Smooth muscle cell (in vitro differentiated cells): Measurements from ENCODE around the gene RAB1A. TPM values are rescaled to one million over a fixed set of nuclear protein-coding genes. Genes with fewer than 3 reads are reported as not detected.
A peak's percentile ranks its signal among the peaks of the same experiment; 100 is the strongest.
"Not testable (repeated sequence)": the region's sequence is repeated elsewhere in the genome, so short reads cannot be mapped to it uniquely, and the experiment has no call there.

Experiments used
- DNase-seq: peaks from one replicate; lab custom pipeline; 2025; ENCODE audit not compliant: unreplicated experiment; lab: John Stamatoyannopoulos, UW
- H2AFZ ChIP-seq: fragments of 200-600 bp; sonication (generic); 2 replicates; pipeline ENCODE4 v1.6.0; 2016; ENCODE audit warnings: antibody characterized with exemption, low read depth, mild to moderate bottlenecking
- H3F3A ChIP-seq: fragments of 200-600 bp; sonication (generic); 2 replicates; pipeline ENCODE4 v1.6.0; 2017; ENCODE audit warnings: antibody characterized with exemption, low read depth
- H3K27ac ChIP-seq: fragments of 200-600 bp; sonication (generic); 2 replicates; pipeline ENCODE4 v1.5.1; 2016; ENCODE audit warnings: low read depth, mild to moderate bottlenecking
- H3K27me3 ChIP-seq: fragments of 200-600 bp; sonication (generic); 2 replicates; pipeline ENCODE4 v1.6.1; 2016; ENCODE audit warnings: low read depth, mild to moderate bottlenecking
- H3K36me3 ChIP-seq: fragments of 200-600 bp; sonication (generic); 2 replicates; pipeline ENCODE4 v1.5.1; 2016; ENCODE audit warnings: low read depth
- H3K4me1 ChIP-seq: fragments of 200-600 bp; sonication (generic); 2 replicates; pipeline ENCODE4 v1.5.1; 2016; ENCODE audit warnings: low read depth
- H3K4me2 ChIP-seq: fragments of 200-600 bp; sonication (generic); 2 replicates; pipeline ENCODE4 v1.6.0; 2016; ENCODE audit warnings: mild to moderate bottlenecking
- H3K4me3 ChIP-seq: fragments of 200-600 bp; sonication (generic); 2 replicates; pipeline ENCODE4 v1.5.1; 2016; ENCODE audit warnings: mild to moderate bottlenecking
- H3K79me2 ChIP-seq: fragments of 200-600 bp; sonication (generic); 2 replicates; pipeline ENCODE4 v1.6.0; 2016; ENCODE audit warnings: low read depth, mild to moderate bottlenecking
- H3K9ac ChIP-seq: fragments of 200-600 bp; sonication (generic); 2 replicates; pipeline ENCODE4 v1.6.0; 2016; ENCODE audit warnings: low read depth
- H3K9me3 ChIP-seq: fragments of 200-600 bp; sonication (generic); replicated peaks from 2 replicates; pipeline ENCODE4 v1.5.1; 2016; ENCODE audit warnings: low read depth
- H4K20me1 ChIP-seq: fragments of 200-600 bp; sonication (generic); 2 replicates; pipeline ENCODE4 v1.6.0; 2016; ENCODE audit warnings: low read depth
- WGBS: methylation state at CpG from one replicate; pipeline ENCODE4 v1.1.7; 2016; ENCODE audit warnings: low lambda C conversion rate; 5-methylcytosine and 5-hydroxymethylcytosine counted together
- polyA plus RNA-seq: library from polyadenylated mRNA; unstranded; fragments of >200 nt; fragmentation: Nextera tagmentation; extraction: Ambion mirVana; gene quantifications from 2 replicates; pipeline ENCODE4 v1.2.1, GENCODE V29; 2016
- total RNA-seq: library from RNA; depleted of rRNA; stranded (reverse); fragments of >200 nt; gene quantifications from 2 replicates; pipeline ENCODE4 v1.2.3, GENCODE V29; 2014
- TF ChIP-seq, protein P1 (sequence below): fragments of 200-600 bp; sonication (generic); IDR thresholded peaks from 2 replicates; pipeline ENCODE4 v1.5.1; 2017; ENCODE audit warnings: borderline replicate concordance, mild to moderate bottlenecking, antibody characterized with exemption; ENCODE audit not compliant: insufficient read depth, poor library complexity, severe bottlenecking

RAB1A gene
- total RNA-seq, result 250 and 255 TPM in 2 replicates
- 359 and 361 TPM in 2 replicates for polyA plus RNA-seq

DNA sequence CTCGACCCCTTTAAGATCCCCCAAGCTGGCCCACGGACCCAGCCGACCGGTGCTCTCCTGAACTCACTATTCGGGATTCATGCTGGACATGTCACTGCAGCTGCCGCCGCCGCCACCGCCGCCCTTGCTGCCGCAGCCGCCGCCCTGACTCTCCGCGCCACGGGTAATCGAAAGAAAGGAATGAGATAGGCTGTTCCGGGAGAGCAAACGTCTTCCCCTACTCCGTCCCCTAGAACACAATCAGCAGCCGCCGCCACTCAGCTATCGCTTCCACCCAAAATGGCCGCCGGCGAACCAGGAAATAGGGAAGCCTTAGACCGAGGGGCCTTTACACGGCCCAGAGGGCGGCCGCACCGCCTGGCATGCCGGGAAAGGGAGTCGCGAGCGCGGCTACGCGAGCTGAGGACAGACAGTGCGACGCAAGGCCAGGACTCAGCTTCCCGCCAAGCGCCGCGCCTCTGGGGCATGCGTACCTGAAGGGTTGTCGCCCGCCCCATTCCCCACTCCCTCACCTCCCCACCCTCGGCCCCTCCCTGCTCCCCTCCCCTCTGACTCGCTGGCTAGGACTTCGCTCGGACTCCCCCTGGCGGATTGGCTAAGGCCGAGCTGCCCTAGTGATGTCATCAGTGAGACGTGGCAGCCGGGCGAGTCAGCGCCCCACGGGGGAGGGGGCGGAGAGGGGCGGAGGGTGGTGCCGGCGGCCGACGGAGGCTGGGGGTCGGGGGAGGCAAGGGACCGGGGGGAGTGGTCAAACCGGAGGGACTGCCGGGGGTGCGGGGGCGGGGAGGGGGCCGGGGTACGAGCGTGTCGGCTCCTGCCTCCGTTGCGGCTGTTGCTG lies at the start of gene RAB1A:
TSS of gene RAB1A (minus strand) at position 281 of the 838 bp plus-strand sequence. CDS start at position 90, 191 bp downstream.
- Histone ChIP-seq H3K27me3 (no peaks in the 10 kb centered on the region), H3K27ac (peak within 1 kb of the TSS; percentile 99), H3K36me3 (no peaks in the 10 kb centered on the region), H3K4me2 (peak within 1 kb of the TSS; percentile 98), H2AFZ (peak within 1 kb of the TSS; percentile 74), H4K20me1 (peaks cover 47% of the 10 kb centered on the region), H3K4me1 (peaks cover 29% of the 10 kb centered on the region), H3K4me3 (peak within 1 kb of the TSS; percentile 99), H3K9ac (peak within 1 kb of the TSS; percentile 100), H3K9me3 (no peaks in the 10 kb centered on the region), H3K79me2 (peaks cover 49% of the 10 kb centered on the region), H3F3A (peaks cover 3% of the 10 kb centered on the region)
- TF ChIP-seq, protein P1, sequence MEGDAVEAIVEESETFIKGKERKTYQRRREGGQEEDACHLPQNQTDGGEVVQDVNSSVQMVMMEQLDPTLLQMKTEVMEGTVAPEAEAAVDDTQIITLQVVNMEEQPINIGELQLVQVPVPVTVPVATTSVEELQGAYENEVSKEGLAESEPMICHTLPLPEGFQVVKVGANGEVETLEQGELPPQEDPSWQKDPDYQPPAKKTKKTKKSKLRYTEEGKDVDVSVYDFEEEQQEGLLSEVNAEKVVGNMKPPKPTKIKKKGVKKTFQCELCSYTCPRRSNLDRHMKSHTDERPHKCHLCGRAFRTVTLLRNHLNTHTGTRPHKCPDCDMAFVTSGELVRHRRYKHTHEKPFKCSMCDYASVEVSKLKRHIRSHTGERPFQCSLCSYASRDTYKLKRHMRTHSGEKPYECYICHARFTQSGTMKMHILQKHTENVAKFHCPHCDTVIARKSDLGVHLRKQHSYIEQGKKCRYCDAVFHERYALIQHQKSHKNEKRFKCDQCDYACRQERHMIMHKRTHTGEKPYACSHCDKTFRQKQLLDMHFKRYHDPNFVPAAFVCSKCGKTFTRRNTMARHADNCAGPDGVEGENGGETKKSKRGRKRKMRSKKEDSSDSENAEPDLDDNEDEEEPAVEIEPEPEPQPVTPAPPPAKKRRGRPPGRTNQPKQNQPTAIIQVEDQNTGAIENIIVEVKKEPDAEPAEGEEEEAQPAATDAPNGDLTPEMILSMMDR, result peak; percentile 28
- peak; percentile 95 for DNase-seq
- under 1% methylated on average over 46 of the region's 76 CpGs for WGBS

DNA sequence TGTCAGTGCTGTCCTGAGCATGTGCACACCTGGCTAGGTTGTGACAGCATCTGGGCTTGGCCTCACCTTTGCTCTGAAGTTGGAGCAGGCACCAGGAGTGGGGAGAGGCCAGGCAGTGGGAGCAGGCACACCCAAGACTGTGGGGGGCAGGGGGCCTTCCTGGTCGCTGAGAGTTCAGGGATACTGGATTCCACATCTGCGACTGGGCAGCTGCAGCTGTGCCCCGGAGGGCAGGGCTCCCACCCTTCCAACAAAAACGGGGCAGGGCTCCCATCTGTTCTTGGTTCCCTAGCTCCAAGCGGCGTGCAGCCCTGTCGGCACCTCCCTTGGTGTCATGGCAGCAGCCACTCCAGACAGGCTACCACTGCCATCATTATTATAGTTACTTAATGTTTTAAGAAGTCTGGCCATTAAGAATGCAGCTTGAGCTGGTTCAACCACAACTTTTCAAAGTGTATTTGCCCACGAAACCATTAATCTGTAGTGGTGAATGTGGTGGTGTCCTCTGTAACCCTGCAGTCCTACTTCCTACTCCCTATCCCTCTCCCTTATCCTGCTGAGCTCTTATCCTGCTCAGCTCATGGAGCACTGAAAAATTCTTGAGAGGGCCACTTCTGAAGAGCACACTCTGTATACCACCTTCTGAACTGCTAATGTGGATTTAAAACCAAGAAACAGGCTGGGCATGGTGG lies 48.0 kb upstream of the RAB1A start:
- no peak overlapping the region for H3K9ac ChIP-seq
- no peaks in the 10 kb centered on the region for H3F3A ChIP-seq
- H3K36me3 ChIP-seq, result no peaks in the 10 kb centered on the region
- no peak for DNase-seq
- H3K79me2 ChIP-seq, result no peaks in the 10 kb centered on the region
- WGBS, result 73% methylated on average over 8 of the region's 8 CpGs
- no peaks in the 10 kb centered on the region for H4K20me1 ChIP-seq
- H3K27ac ChIP-seq, result no peak overlapping the region
- no peaks in the 10 kb centered on the region for H3K4me1 ChIP-seq
- no peaks in the 10 kb centered on the region for H3K27me3 ChIP-seq
- TF ChIP-seq, protein P1, result no peak
- no peak overlapping the region for H3K4me2 ChIP-seq
- no peak overlapping the region for H3K4me3 ChIP-seq
- H2AFZ ChIP-seq, result no peak overlapping the region
- no peaks in the 10 kb centered on the region for H3K9me3 ChIP-seq

DNA sequence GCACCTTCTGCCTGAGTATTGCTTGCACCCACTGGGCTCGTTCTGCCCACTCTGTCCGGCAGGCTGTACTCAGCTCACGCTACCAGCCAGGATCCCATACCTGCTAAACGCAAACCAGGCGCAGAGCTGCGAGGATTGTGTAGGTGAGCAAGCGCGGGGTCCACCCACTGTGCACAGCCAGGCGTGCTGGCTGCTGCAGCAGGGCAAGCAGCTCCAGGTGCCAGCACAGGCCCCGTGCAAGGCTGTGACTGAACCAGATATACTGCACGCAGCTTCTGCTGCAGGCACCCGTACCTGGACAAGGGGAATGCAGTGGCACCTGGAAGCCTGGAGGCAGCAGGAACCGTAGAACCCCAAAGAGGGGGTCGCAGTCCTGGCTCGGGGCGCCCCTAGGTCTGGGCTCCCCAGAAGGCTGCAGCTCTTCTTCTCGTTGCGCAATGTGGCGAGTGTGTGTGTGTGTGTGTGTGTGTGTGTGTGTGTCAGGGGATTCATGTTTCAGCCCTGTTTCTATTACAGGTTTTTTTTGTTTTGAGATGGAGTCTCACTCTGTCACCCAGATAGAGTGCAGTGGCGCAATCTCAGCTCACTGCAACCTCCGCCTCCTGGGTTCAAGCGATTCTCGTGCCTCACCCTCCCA lies 46.1 kb upstream of the RAB1A start:
- Histone ChIP-seq H3K4me3 (no peak overlapping the region), H3K4me1 (no peaks in the 10 kb centered on the region), H4K20me1 (no peaks in the 10 kb centered on the region), H3K79me2 (no peaks in the 10 kb centered on the region), H3K9me3 (no peaks in the 10 kb centered on the region), H3F3A (no peaks in the 10 kb centered on the region), H3K27ac (no peak overlapping the region), H3K9ac (no peak overlapping the region), H3K36me3 (no peaks in the 10 kb centered on the region), H3K27me3 (no peaks in the 10 kb centered on the region), H2AFZ (no peak overlapping the region), H3K4me2 (no peak overlapping the region)
- TF ChIP-seq, protein P1, result no peak
- no peak for DNase-seq
- WGBS, result 93% methylated on average over 23 of the region's 23 CpGs

DNA sequence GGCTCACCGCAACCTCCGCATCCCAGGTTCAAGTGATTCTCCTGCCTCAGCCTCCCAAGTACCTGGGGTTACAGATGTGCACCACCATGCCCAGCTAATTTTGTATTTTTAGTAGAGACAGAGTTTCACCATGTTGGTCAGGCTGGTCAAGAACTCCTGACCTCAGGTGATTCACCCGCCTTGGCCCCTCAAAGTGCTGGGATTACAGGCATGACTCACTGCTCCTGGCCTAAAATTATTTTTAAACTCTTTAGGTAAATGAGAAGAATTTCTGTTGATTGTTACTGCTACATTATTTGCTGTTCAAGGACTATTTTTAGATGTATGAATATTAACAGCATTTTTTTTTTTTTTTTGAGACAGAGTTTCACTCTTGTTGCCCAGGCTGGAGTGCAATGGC lies 44.1 kb upstream of the RAB1A start:
- H3K79me2 ChIP-seq, H3K27me3 ChIP-seq, H2AFZ ChIP-seq, H3K4me3 ChIP-seq, H3K27ac ChIP-seq, H3K9me3 ChIP-seq, H3K36me3 ChIP-seq, H3K4me1 ChIP-seq, H3K4me2 ChIP-seq, H3K9ac ChIP-seq, H4K20me1 ChIP-seq, DNase-seq, H3F3A ChIP-seq: not testable (repeated sequence)
- 90% methylated on average over 3 of the region's 3 CpGs for WGBS
